HepG2 (cell line): ENCODE results near the gene PAX7.

Experiments used
- AHR ChIP-seq: IDR thresholded peaks from 2 replicates; pipeline ENCODE4 v1.6.1; 2018; ENCODE audit warnings: missing genetic modification reagents, missing compliant biosample characterization
- ARNT2 ChIP-seq: sonication (generic); formaldehyde crosslinking; IDR thresholded peaks from 2 replicates; pipeline ENCODE4 v1.8.0; 2022; ENCODE audit warnings: mild to moderate bottlenecking, low read depth, missing genetic modification reagents, moderate library complexity
- EED ChIP-seq: sonication (generic); formaldehyde crosslinking; IDR thresholded peaks from 2 replicates; pipeline ENCODE4 v1.5.0; 2020; ENCODE audit warnings: mild to moderate bottlenecking, missing genetic modification reagents
- EP300 ChIP-seq, 3 experiments: sonication (generic) in 1 of 3; formaldehyde crosslinking in 1 of 3; IDR thresholded peaks; 2 replicates each; pipeline versions ENCODE4 v1.5.1 to v1.6.1; 2011 to 2020; ENCODE audit warnings: low read depth in 2 of 3, low read length in 2 of 3, borderline replicate concordance in 1 of 3, improper control_type of control experiment in 1 of 3, mild to moderate bottlenecking in 1 of 3, missing genetic modification reagents in 1 of 3, moderate library complexity in 1 of 3
- JUND ChIP-seq: sonication (generic); formaldehyde crosslinking; IDR thresholded peaks from 2 replicates; pipeline ENCODE4 v1.8.0; 2022; ENCODE audit warnings: mild to moderate bottlenecking, missing genetic modification reagents
- KAT7 ChIP-seq: IDR thresholded peaks from 2 replicates; pipeline ENCODE4 v1.6.1; 2018; ENCODE audit warnings: borderline replicate concordance, missing compliant biosample characterization
- MYC ChIP-seq: sonication (generic); formaldehyde crosslinking; IDR thresholded peaks from 2 replicates; pipeline ENCODE4 v1.9.0; 2021; ENCODE audit warnings: missing genetic modification reagents, borderline replicate concordance
- PRPF4 ChIP-seq: fragments of 200-400 bp; formaldehyde crosslinking; IDR thresholded peaks from 2 replicates; pipeline ENCODE4 v1.6.1; 2016; ENCODE audit warnings: low read length, low read depth; ENCODE audit not compliant: poor library complexity, severe bottlenecking
- RBFOX2 ChIP-seq: fragments of 200-400 bp; formaldehyde crosslinking; IDR thresholded peaks from 2 replicates; pipeline ENCODE4 v1.6.1; 2017; ENCODE audit warnings: low read depth, mild to moderate bottlenecking, low read length
- ZBTB20 ChIP-seq: sonication (generic); formaldehyde crosslinking; IDR thresholded peaks from 2 replicates; pipeline ENCODE4 v1.8.1; 2023; ENCODE audit warnings: missing genetic modification reagents, low read depth, mild to moderate bottlenecking, borderline replicate concordance
- ZMYM2 ChIP-seq: sonication (generic); formaldehyde crosslinking; IDR thresholded peaks from 2 replicates; pipeline ENCODE4 v1.8.0; 2022; ENCODE audit warnings: mild to moderate bottlenecking, missing genetic modification reagents
- TF ChIP-seq, protein P1 (sequence below): sonication (generic); formaldehyde crosslinking; IDR thresholded peaks from 2 replicates; pipeline ENCODE4 v1.4.0; 2020; ENCODE audit warnings: low read depth, missing genetic modification reagents
- TF ChIP-seq, protein P2 (sequence below): IDR thresholded peaks from 2 replicates; pipeline ENCODE4 v1.6.1; 2012; ENCODE audit warnings: inconsistent platforms
- TF ChIP-seq, protein P3 (sequence below): sonication (generic); formaldehyde crosslinking; IDR thresholded peaks from 2 replicates; pipeline ENCODE4 v1.4.0; 2020; ENCODE audit warnings: missing genetic modification reagents

DNA sequence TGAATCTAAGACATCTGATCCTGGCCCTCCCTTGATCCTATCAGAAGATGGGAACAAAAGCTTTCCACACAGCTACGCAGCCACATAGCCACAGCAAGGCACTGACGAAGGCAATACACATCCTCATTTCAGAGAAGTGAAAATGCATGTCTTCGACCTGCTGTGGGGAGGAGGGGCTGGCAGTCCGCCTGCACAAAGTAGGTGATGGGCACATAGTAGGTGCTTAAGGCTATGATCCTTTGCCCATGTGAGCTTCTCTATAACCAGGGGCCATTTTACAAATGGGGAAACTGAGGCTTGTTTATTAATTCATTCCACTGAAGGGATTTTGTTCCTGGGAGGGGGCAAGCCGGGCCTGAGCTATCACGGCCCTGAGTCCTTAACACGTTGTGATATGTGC is 94.2 kb downstream of the PAX7 start:
- TF ChIP-seq AHR, result no peak
- no peak for TF ChIP-seq ZMYM2 (CRISPR knock-in tag)
- TF ChIP-seq, protein P1, sequence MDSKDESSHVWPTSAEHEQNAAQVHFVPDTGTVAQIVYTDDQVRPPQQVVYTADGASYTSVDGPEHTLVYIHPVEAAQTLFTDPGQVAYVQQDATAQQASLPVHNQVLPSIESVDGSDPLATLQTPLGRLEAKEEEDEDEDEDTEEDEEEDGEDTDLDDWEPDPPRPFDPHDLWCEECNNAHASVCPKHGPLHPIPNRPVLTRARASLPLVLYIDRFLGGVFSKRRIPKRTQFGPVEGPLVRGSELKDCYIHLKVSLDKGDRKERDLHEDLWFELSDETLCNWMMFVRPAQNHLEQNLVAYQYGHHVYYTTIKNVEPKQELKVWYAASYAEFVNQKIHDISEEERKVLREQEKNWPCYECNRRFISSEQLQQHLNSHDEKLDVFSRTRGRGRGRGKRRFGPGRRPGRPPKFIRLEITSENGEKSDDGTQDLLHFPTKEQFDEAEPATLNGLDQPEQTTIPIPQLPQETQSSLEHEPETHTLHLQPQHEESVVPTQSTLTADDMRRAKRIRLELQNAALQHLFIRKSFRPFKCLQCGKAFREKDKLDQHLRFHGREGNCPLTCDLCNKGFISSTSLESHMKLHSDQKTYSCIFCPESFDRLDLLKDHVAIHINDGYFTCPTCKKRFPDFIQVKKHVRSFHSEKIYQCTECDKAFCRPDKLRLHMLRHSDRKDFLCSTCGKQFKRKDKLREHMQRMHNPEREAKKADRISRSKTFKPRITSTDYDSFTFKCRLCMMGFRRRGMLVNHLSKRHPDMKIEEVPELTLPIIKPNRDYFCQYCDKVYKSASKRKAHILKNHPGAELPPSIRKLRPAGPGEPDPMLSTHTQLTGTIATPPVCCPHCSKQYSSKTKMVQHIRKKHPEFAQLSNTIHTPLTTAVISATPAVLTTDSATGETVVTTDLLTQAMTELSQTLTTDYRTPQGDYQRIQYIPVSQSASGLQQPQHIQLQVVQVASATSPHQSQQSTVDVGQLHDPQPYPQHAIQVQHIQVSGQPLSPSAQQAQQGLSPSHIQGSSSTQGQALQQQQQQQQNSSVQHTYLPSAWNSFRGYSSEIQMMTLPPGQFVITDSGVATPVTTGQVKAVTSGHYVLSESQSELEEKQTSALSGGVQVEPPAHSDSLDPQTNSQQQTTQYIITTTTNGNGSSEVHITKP (CRISPR knock-in tag), result no peak
- TF ChIP-seq, protein P2, sequence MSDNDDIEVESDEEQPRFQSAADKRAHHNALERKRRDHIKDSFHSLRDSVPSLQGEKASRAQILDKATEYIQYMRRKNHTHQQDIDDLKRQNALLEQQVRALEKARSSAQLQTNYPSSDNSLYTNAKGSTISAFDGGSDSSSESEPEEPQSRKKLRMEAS, result no peak
- TF ChIP-seq MYC (CRISPR knock-in tag), result no peak
- TF ChIP-seq KAT7 (CRISPR knock-in tag), result no peak
- no peak for TF ChIP-seq RBFOX2
- no peak for TF ChIP-seq ZBTB20
- no peak for TF ChIP-seq PRPF4
- TF ChIP-seq, protein P3, sequence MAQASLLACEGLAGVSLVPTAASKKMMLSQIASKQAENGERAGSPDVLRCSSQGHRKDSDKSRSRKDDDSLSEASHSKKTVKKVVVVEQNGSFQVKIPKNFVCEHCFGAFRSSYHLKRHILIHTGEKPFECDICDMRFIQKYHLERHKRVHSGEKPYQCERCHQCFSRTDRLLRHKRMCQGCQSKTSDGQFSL (CRISPR knock-in tag), result no peak
- no peak for TF ChIP-seq JUND (CRISPR knock-in tag)
- TF ChIP-seq EP300 (IDR thresholded peaks at IDR 0.05; ENCODE audit: low read depth in 2 of 2, low read length in 2 of 2), result no peak
- TF ChIP-seq EP300 (CRISPR knock-in tag; IDR thresholded peaks at IDR 0.05; ENCODE audit: borderline replicate concordance), result no peak
- TF ChIP-seq ARNT2 (CRISPR knock-in tag), result no peak
- no peak for TF ChIP-seq EED (CRISPR knock-in tag)
